MCF 10A (cell line): ENCODE data around the gene TRIM52. TPM values are rescaled to one million over a fixed set of nuclear protein-coding genes. Genes with fewer than 3 reads are reported as not detected.
A peak's percentile ranks its signal among the peaks of the same experiment; 100 is the strongest.
"Not testable (repeated sequence)": the region's sequence is repeated elsewhere in the genome, so short reads cannot be mapped to it uniquely, and the experiment has no call there.

Experiments used
- BruUV-seq: library from RNA; stranded (reverse); fragments of 400-500 nt; replicated peaks from 2 replicates; lab custom pipeline; 2021; lab: Mats Ljungman, UMichigan
- CTCF ChIA-PET: fragments of 300-600 bp; sonication (Branson Sonifier 250); formaldehyde crosslinking; extraction: SDS; loops from one replicate; lab custom pipeline; 2021; ENCODE audit warnings: antibody characterized with exemption, inconsistent platforms; lab: Yijun Ruan, JAX
- POLR2A ChIA-PET: fragments of 300-600, 350-650 bp; sonication (Branson Sonifier 250); formaldehyde crosslinking; extraction: SDS; loops from one replicate; lab custom pipeline; 2020; ENCODE audit warnings: antibody characterized with exemption, inconsistent platforms; lab: Yijun Ruan, JAX
- DNase-seq: peaks from one replicate; pipeline ENCODE4 v3.0.0-alpha.2; 2018; ENCODE audit not compliant: unreplicated experiment
- H3K27ac Mint-ChIP-seq: one replicate; pipeline ENCODE4 v1.8.0; 2022; ENCODE audit warnings: mild to moderate bottlenecking, low read depth, mixed read lengths; ENCODE audit not compliant: unreplicated experiment
- H3K27me3 Mint-ChIP-seq: one replicate; pipeline ENCODE4 v1.8.0; 2022; ENCODE audit warnings: mixed read lengths; ENCODE audit not compliant: insufficient read depth, unreplicated experiment
- H3K36me3 Mint-ChIP-seq: one replicate; pipeline ENCODE4 v1.8.0; 2022; ENCODE audit warnings: mild to moderate bottlenecking, moderate library complexity, mixed read lengths; ENCODE audit not compliant: insufficient read depth, unreplicated experiment
- H3K4me1 Mint-ChIP-seq: one replicate; pipeline ENCODE4 v1.8.0; 2022; ENCODE audit warnings: mixed read lengths; ENCODE audit not compliant: insufficient read depth, unreplicated experiment
- H3K4me3 Mint-ChIP-seq: one replicate; pipeline ENCODE4 v1.8.0; 2022; ENCODE audit warnings: mild to moderate bottlenecking, moderate library complexity, mixed read lengths; ENCODE audit not compliant: unreplicated experiment
- H3K9me3 Mint-ChIP-seq: one replicate; pipeline ENCODE4 v1.8.0; 2022; ENCODE audit warnings: mixed read lengths; ENCODE audit not compliant: unreplicated experiment
- intact Hi-C: fragments of 100-400 bp; cut with micrococcal nuclease; formaldehyde crosslinking; loops from 2 replicates; pipeline ENCODE4 v1.14.1; 2022
- total RNA-seq: library from RNA; stranded (reverse); gene quantifications from 2 replicates; pipeline ENCODE4 v1.2.3, GENCODE V29; 2022
- TF ChIP-seq, protein P1 (sequence below): fragments of 200-600 bp; IDR thresholded peaks from one replicate; pipeline ENCODE4 v1.8.0; 2022; ENCODE audit warnings: antibody characterized with exemption, mild to moderate bottlenecking; ENCODE audit not compliant: unreplicated experiment

TRIM52 gene
- total RNA-seq, 1 experiment from 2014 or later, result 12.5 TPM

DNA sequence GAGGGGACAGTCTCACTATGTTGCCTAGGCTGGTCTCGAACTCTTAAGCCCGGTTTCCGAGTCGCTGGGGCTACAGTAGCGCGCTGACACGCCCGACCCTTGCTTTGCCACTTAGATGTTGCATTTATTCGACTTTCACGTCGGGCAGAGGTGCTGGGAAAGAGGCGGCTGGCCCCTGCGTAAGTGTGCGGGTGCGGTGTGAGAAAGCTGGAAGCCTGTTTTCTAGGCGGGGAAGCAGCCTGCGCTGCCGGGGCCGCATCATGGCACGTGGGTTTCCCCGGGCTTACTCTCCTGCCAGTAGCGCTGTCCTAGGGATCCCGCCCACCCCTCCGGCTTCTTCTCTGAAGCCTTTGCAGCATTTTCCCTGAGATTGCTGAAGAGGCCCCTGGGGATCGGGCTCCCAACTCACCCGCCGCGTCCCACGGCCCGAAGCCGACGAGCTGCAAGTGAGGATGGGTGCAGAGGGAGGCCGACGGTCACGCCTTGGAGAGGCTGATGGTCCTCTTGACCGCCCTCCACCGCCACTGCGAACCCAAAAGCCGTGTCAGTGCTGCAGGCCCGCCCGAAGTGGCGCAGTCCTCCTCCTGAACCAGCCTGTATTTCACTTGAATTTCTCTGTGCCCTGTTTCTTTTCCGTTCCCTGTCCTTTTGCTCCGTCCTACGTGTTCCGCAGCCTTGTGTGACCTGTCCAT is 43.7 kb downstream of the TRIM52 start:
- intact Hi-C loops, result loop anchor here (5.0 kb wide), 1 partner anchor 35 kb away; no protein-coding TSS in a partner anchor
- ChIA-PET CTCF (no interaction called here), POLR2A (interaction anchor here (0.9 to 2.5 kb wide), 5 partner anchors 10 to 31 kb away, joined by 3 to 33 read pairs (median 8); partner anchors contain the start of gene TRIM7)
- BruUV-seq, result no TSS peak
- peak; percentile 80 for DNase-seq
- Mint-ChIP-seq H3K9me3 (no peaks in the 10 kb centered on the region), H3K36me3 (peaks cover 28% of the 10 kb centered on the region), H3K4me1 (peaks cover 31% of the 10 kb centered on the region), H3K4me3 (peak overlapping the region; percentile 72), H3K27me3 (no peaks in the 10 kb centered on the region), H3K27ac (peak overlapping the region; percentile 65)
- TF ChIP-seq, protein P1, sequence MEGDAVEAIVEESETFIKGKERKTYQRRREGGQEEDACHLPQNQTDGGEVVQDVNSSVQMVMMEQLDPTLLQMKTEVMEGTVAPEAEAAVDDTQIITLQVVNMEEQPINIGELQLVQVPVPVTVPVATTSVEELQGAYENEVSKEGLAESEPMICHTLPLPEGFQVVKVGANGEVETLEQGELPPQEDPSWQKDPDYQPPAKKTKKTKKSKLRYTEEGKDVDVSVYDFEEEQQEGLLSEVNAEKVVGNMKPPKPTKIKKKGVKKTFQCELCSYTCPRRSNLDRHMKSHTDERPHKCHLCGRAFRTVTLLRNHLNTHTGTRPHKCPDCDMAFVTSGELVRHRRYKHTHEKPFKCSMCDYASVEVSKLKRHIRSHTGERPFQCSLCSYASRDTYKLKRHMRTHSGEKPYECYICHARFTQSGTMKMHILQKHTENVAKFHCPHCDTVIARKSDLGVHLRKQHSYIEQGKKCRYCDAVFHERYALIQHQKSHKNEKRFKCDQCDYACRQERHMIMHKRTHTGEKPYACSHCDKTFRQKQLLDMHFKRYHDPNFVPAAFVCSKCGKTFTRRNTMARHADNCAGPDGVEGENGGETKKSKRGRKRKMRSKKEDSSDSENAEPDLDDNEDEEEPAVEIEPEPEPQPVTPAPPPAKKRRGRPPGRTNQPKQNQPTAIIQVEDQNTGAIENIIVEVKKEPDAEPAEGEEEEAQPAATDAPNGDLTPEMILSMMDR, result no peak

DNA sequence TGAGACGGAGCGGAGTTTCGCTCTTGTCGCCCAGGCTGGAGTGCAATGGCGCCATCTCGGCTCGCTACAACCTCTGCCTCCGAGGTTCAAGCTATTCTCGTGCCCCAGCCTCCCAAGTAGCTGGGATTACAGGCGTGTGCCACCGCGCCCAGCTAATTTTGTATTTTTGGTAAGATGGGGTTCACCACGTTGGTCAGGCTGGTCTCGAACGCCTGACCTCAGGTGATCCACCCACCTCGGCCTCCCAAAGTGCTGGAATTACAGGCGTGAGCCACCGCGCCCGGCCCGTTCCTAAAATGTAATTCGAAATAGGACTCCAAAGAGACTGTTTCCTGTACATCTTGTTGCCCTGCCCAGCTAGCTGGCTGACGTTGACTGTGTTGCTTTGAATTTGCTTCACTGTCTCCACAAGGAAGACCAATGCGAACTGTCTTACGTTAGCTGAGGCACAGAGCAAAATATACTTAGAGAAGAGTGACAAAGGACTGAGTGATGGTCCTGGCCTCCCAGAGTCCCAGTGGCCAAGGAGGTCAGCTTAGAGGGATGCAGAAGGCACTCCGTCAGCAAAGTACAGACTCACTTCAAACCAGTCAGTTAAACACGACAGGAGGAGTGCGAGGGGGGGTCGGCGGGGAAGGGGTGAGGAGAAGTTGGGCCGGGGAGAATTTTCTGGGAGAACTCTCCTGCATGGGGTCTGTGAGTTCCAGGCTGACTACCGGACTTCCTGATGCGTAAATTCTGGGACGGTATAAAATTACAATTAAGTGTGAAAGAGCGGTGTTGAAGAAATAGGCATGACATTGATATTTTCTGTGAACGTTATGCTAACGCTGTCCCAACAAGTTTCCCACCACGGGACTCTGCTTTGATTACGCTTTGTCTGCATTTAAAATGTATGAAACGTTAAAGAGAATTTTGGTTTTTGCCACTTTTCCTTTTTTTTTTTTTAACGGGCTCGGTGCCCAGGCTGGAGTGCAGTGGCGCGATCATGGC is 44.6 kb downstream of the TRIM52 start:
- CTCF ChIA-PET, result interaction anchor here (0.6 to 1.2 kb wide), 3 partner anchors 31 to 350 kb away, joined by 3 to 4 read pairs (median 4); no protein-coding TSS in a partner anchor
- peaks cover 25% of the 10 kb centered on the region for H3K4me1 Mint-ChIP-seq
- DNase-seq, result peak; percentile 82
- intact Hi-C loops, result loop anchor here (5.0 kb wide), 1 partner anchor 34 kb away; no protein-coding TSS in a partner anchor
- no TSS peak for BruUV-seq
- no peaks in the 10 kb centered on the region for H3K27me3 Mint-ChIP-seq
- H3K27ac Mint-ChIP-seq, result peak overlapping the region; percentile 21
- H3K4me3 Mint-ChIP-seq, result peak overlapping the region; percentile 72
- POLR2A ChIA-PET, result interaction anchor here (0.7 to 2.5 kb wide), 5 partner anchors 9 to 32 kb away, joined by 3 to 33 read pairs (median 8); partner anchors contain the start of gene TRIM7
- TF ChIP-seq, protein P1, result no peak
- H3K9me3 Mint-ChIP-seq, result no peaks in the 10 kb centered on the region
- H3K36me3 Mint-ChIP-seq, result peaks cover 18% of the 10 kb centered on the region

DNA sequence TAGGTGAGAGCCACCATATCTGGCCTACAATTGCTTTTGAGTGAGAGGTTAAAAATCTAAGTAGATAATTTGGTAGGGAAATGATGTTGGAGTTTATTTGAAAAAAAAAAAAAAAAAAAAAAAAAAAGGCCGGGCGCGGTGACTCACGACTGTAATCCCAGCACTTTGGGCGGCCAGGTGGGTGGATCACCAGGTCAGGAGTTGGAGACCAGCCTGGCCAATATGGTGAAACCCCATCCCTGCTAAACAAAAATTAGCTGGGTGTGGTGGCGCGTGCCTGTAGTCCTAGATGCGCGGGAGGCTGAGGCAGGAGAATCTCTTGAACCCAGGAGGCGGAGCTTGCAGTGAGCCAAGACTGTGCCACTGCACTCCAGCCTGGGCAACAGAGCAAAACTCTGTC is 46.7 kb downstream of the TRIM52 start:
- H3K27me3 Mint-ChIP-seq, intact Hi-C loops, H3K9me3 Mint-ChIP-seq, CTCF ChIA-PET, BruUV-seq, H3K27ac Mint-ChIP-seq, H3K4me3 Mint-ChIP-seq: not testable (repeated sequence)
- Mint-ChIP-seq H3K36me3 (peaks cover 11% of the 10 kb centered on the region), H3K4me1 (peaks cover 18% of the 10 kb centered on the region)
- POLR2A ChIA-PET, result interaction anchor here (0.9 to 1.6 kb wide), 3 partner anchors 9 to 27 kb away, joined by 3 to 4 read pairs (median 4); partner anchors contain the start of gene TRIM7
- DNase-seq, result peak; percentile 56

DNA sequence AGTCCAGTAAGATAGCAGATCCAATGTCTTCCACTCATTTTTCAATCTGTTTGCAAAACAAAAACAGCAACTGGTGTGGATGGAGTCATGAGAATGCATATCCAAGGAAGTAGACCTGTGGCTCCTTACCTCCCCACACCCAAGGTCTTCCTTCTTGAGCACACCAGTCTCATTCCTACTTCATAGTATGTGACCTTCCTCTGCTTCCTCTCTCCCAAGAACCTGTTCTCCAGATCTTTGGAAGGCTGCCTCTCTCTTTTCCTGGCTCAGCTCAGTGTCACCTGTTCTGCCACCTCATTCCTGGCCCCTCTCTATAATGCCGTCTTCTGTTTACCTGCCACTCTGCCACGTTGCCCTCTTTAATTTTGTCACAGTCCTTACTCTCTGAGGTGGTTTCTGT is 48.0 kb downstream of the TRIM52 start:
- no peak overlapping the region for H3K27ac Mint-ChIP-seq
- H3K4me3 Mint-ChIP-seq, result no peak overlapping the region
- TF ChIP-seq, protein P1, result no peak
- no peak for DNase-seq
- CTCF ChIA-PET, result interaction anchor here (0.6 to 1.3 kb wide), 4 partner anchors 23 to 69 kb away, joined by 3 to 5 read pairs (median 4); no protein-coding TSS in a partner anchor
- peaks cover 24% of the 10 kb centered on the region for H3K4me1 Mint-ChIP-seq
- POLR2A ChIA-PET, result interaction anchor here (0.7 to 2.6 kb wide), 3 partner anchors 10 to 1945 kb away, joined by 4 to 7 read pairs (median 6); partner anchors contain the start of gene TRIM41
- BruUV-seq, result no TSS peak
- peaks cover 8% of the 10 kb centered on the region for H3K36me3 Mint-ChIP-seq
- no peaks in the 10 kb centered on the region for H3K27me3 Mint-ChIP-seq
- intact Hi-C loops, result no loop called here
- no peaks in the 10 kb centered on the region for H3K9me3 Mint-ChIP-seq
